ENCODE data around the gene PLXNA2. TPM values are rescaled to one million over a fixed set of nuclear protein-coding genes. Genes with fewer than 3 reads are reported as not detected.

PLXNA2 gene
- polyA plus RNA-seq, 1 of the 3 experiments (the other 2 are of a cell fraction), result 8.5 TPM

DNA sequence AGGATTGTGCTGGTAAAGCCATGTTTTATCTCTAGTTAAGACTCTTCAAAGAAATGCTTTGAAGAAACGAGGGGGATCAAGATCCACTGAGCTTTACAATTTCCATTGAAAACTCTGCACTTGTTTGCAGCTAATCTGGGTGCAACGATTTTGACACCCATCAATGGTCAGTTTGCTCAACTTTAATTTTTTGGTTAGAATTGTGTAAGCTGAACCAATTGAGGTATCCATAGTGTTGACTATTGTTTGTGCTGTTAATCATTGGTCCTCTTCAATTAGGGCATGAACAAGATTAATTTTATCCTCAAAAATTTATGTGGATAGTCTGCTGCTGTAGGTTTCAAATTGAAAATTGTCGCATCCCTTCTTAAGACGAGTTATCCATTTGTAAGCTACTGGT, 17.7 kb upstream of the PLXNA2 start:
- Histone ChIP-seq H4K20me1 (ENCODE audit: insufficient read depth) (no peaks in the 10 kb centered on the region), H3K27me3 (ENCODE audit: insufficient read depth) (no peaks in the 10 kb centered on the region; the same call in 1 of the 2 replicates), H3K36me3 (replicated peaks in 1 of 2; ENCODE audit: control insufficient read depth in 1 of 2, insufficient read depth in 2 of 2, low read length in 1 of 2) (no peaks in the 10 kb centered on the region), H2AFZ (ENCODE audit: low read depth) (no peak overlapping the region), H3K4me3 (ENCODE audit: low read depth in 2 of 2, low read length in 1 of 2) (no peak overlapping the region), H3K9me2 (no peaks in the 10 kb centered on the region), H3K79me2 (ENCODE audit: insufficient read depth) (no peaks in the 10 kb centered on the region), H3K27ac (ENCODE audit: low read depth in 2 of 2, low read length in 1 of 2) (no peak overlapping the region), H3K9ac (no peak overlapping the region), H3K9me3 (peaks cover 8% of the 10 kb centered on the region; the same call in 1 of the 2 replicates), H3F3A (replicated peaks; ENCODE audit: insufficient read depth) (no peaks in the 10 kb centered on the region), H3K4me2 (no peak overlapping the region), H3K4me1 (ENCODE audit: control insufficient read depth in 1 of 2, insufficient read depth in 2 of 2, low read depth in 1 of 2, low read length in 1 of 2) (peaks cover 0 to 9% of the 10 kb centered on the region in 2 experiments; a peak in 2 of 4 replicates)
- no peak for TF ChIP-seq GABPA (IDR thresholded peaks at IDR 0.05; ENCODE audit: low read depth)
- TF ChIP-seq GATA2 (CRISPR knock-in tag; IDR thresholded peaks at IDR 0.05), result no peak
- no peak for TF ChIP-seq MEF2A (IDR thresholded peaks at IDR 0.05; ENCODE audit: borderline replicate concordance, low read depth)
- no peak for TF ChIP-seq FOSL2 (IDR thresholded peaks at IDR 0.05; ENCODE audit: borderline replicate concordance, low read depth)
- TF ChIP-seq ELF1 (IDR thresholded peaks at IDR 0.05), result no peak
- TF ChIP-seq FOXM1 (IDR thresholded peaks at IDR 0.05; ENCODE audit: low read depth), result no peak
- TF ChIP-seq MXI1 (IDR thresholded peaks at IDR 0.05; ENCODE audit: low read depth, low read length), result no peak
- TF ChIP-seq, protein P1, sequence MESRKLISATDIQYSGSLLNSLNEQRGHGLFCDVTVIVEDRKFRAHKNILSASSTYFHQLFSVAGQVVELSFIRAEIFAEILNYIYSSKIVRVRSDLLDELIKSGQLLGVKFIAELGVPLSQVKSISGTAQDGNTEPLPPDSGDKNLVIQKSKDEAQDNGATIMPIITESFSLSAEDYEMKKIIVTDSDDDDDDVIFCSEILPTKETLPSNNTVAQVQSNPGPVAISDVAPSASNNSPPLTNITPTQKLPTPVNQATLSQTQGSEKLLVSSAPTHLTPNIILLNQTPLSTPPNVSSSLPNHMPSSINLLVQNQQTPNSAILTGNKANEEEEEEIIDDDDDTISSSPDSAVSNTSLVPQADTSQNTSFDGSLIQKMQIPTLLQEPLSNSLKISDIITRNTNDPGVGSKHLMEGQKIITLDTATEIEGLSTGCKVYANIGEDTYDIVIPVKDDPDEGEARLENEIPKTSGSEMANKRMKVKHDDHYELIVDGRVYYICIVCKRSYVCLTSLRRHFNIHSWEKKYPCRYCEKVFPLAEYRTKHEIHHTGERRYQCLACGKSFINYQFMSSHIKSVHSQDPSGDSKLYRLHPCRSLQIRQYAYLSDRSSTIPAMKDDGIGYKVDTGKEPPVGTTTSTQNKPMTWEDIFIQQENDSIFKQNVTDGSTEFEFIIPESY (IDR thresholded peaks at IDR 0.05; ENCODE audit: borderline replicate concordance, low read depth), result no peak
- DNase-seq, result no peak
- CTCF ChIA-PET, result interaction anchor here (1.6 kb wide), 1 partner anchor 16 kb away, joined by 7 read pairs; no protein-coding TSS in a partner anchor
- WGBS (ENCODE audit: low lambda C conversion rate), result 34% methylated on average over 4 of the region's 4 CpGs
- POLR2A ChIA-PET, result no interaction called here

- Histone ChIP-seq H3K36me3 (replicated peaks in 1 of 2; ENCODE audit: control insufficient read depth in 1 of 2, insufficient read depth in 2 of 2, low read length in 1 of 2) (no peaks in the 10 kb centered on the region), H3F3A (replicated peaks; ENCODE audit: insufficient read depth) (no peaks in the 10 kb centered on the region), H3K79me2 (ENCODE audit: insufficient read depth) (no peaks in the 10 kb centered on the region), H4K20me1 (ENCODE audit: insufficient read depth) (no peaks in the 10 kb centered on the region), H3K4me2 (no peak overlapping the region), H2AFZ (ENCODE audit: low read depth) (no peak overlapping the region), H3K9ac (no peak overlapping the region), H3K27ac (ENCODE audit: low read depth in 2 of 2, low read length in 1 of 2) (no peak overlapping the region), H3K27me3 (ENCODE audit: insufficient read depth) (no peaks in the 10 kb centered on the region), H3K4me3 (ENCODE audit: low read depth in 2 of 2, low read length in 1 of 2) (no peak overlapping the region), H3K9me3 (peaks cover 8% of the 10 kb centered on the region; the same call in 1 of the 2 replicates), H3K4me1 (ENCODE audit: control insufficient read depth in 1 of 2, insufficient read depth in 2 of 2, low read depth in 1 of 2, low read length in 1 of 2) (peaks cover 0 to 5% of the 10 kb centered on the region in 2 experiments; a peak in 2 of 4 replicates), H3K9me2 (no peaks in the 10 kb centered on the region)
- ChIA-PET POLR2A (no interaction called here), CTCF (interaction anchor here (1.1 to 1.8 kb wide), 3 partner anchors 11 to 218 kb away, joined by 3 to 8 read pairs (median 7); no protein-coding TSS in a partner anchor)
- 62% methylated on average over 3 of the region's 3 CpGs for WGBS (ENCODE audit: low lambda C conversion rate)
- no peak for DNase-seq
- no peak for TF ChIP-seq SMC3 (IDR thresholded peaks at IDR 0.05; ENCODE audit: low read depth, low read length)
- TF ChIP-seq NRF1 (IDR thresholded peaks at IDR 0.05; ENCODE audit: low read depth, low read length), result no peak
- no peak for TF ChIP-seq TCF12 (IDR thresholded peaks at IDR 0.05)
- TF ChIP-seq MXI1 (IDR thresholded peaks at IDR 0.05; ENCODE audit: low read depth, low read length), result no peak
- no peak for TF ChIP-seq REST (IDR thresholded peaks at IDR 0.05; ENCODE audit: low read depth, low read length)
- TF ChIP-seq, protein P2, sequence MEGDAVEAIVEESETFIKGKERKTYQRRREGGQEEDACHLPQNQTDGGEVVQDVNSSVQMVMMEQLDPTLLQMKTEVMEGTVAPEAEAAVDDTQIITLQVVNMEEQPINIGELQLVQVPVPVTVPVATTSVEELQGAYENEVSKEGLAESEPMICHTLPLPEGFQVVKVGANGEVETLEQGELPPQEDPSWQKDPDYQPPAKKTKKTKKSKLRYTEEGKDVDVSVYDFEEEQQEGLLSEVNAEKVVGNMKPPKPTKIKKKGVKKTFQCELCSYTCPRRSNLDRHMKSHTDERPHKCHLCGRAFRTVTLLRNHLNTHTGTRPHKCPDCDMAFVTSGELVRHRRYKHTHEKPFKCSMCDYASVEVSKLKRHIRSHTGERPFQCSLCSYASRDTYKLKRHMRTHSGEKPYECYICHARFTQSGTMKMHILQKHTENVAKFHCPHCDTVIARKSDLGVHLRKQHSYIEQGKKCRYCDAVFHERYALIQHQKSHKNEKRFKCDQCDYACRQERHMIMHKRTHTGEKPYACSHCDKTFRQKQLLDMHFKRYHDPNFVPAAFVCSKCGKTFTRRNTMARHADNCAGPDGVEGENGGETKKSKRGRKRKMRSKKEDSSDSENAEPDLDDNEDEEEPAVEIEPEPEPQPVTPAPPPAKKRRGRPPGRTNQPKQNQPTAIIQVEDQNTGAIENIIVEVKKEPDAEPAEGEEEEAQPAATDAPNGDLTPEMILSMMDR (IDR thresholded peaks at IDR 0.05), result no peak
- no peak for TF ChIP-seq TAF1 (IDR thresholded peaks at IDR 0.05; ENCODE audit: borderline replicate concordance, low read depth, low read length)
- no peak for TF ChIP-seq GABPA (IDR thresholded peaks at IDR 0.05; ENCODE audit: low read depth)
- no peak for TF ChIP-seq RFX5 (IDR thresholded peaks at IDR 0.05; ENCODE audit: low read length)
- TF ChIP-seq PBX3 (IDR thresholded peaks at IDR 0.05), result no peak
- TF ChIP-seq POLR2AphosphoS5 (IDR thresholded peaks at IDR 0.05; ENCODE audit: low read depth, low read length), result no peak
- TF ChIP-seq, protein P1 (IDR thresholded peaks at IDR 0.05; ENCODE audit: borderline replicate concordance, low read depth), result no peak
These were observed 14.1 kb upstream of the PLXNA2 start for GRCh38 chr1:208258277-208258676.

All from SK-N-SH (cell line).